Mucosa of descending colon (tissue), 3 donors: Measurements from ENCODE around the gene TADA3. TPM values are rescaled to one million over a fixed set of nuclear protein-coding genes. Genes with fewer than 3 reads are reported as not detected.

ENCODE experiments used
- ATAC-seq: fragments of 200-7000 bp; cut with Tn5 transposase; one replicate; pipeline ENCODE4 v1.9.1; 2020; ENCODE audit warnings: mild to moderate bottlenecking, moderate library complexity
- DNase-seq, 3 donors: peaks; one replicate each; pipeline ENCODE4 v3.0.0-alpha.2; 2020
- H3K36me3 ChIP-seq: fragments of 200-600 bp; one replicate; pipeline ENCODE4 v1.8.0; 2021; ENCODE audit warnings: low read depth, mild to moderate bottlenecking
- H3K4me1 ChIP-seq: fragments of 200-600 bp; one replicate; pipeline ENCODE4 v1.8.0; 2021; ENCODE audit warnings: low read depth, mild to moderate bottlenecking
- H3K4me3 ChIP-seq: fragments of 200-600 bp; one replicate; pipeline ENCODE4 v1.8.0; 2021; ENCODE audit warnings: mild to moderate bottlenecking
- H3K9me3 ChIP-seq: fragments of 200-600 bp; one replicate; pipeline ENCODE4 v1.8.0; 2021; ENCODE audit warnings: mild to moderate bottlenecking
- CTCF ChIP-seq: fragments of 200-600 bp; IDR thresholded peaks from one replicate; pipeline ENCODE4 v1.8.0; 2022; ENCODE audit warnings: antibody characterized with exemption, mild to moderate bottlenecking
- intact Hi-C, 2 donors: fragments of 100-400 bp; cut with DNase I in 1 of 2; cut with micrococcal nuclease in 1 of 2; formaldehyde crosslinking; loops; one replicate each; pipeline versions ENCODE4 v1.11.0 to v1.11.1; 2022; cut with DNase I, micrococcal nuclease
- total RNA-seq, 3 donors: library from RNA; stranded (reverse); fragmentation: NEBNext Ultra II Directional in 2 of 3; extraction: Animal tissue kit (Norgen Biotek cat#: 25700) in 2 of 3; gene quantifications; one replicate each; pipeline versions ENCODE4 v1.2.1 to v1.2.4, GENCODE V29; 2021 to 2023
- donor health status: DM: no; HTN: no; CAD: no; lungs with moderate emphysema.
- donor health status: DM: no; HTN: no; CAD: no.
- donor health status: DM: no; HTN: yes; CAD: no.

Gene TADA3
- total RNA-seq, 3 donors from 2014 or later: 63.0 to 66.1 (median 63.2) TPM

DNA sequence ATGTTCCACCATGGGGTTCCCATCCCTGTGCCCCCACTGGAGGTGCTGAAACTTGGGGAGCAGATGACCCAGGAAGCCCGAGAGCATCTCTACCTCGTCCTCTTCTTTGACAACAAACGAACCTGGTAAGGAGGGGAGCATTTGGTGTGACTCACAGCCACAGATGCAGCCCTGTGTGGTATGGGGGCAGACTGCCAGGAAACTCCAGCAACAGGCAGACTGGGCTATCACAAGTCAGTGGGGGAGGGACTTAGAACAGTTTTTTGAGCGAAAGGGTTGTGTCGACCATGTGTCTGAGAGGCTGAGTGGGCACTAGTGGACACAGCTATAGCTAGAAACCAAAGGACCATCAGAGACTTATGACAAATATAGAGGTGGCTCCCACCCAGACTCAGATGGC, 45.9 kb downstream of the TADA3 start:
- intact Hi-C loops: no loop called here
- Histone ChIP-seq H3K4me1 (peaks cover 15% of the 10 kb centered on the region), H3K9me3 (no peaks in the 10 kb centered on the region), H3K4me3 (no peak overlapping the region), H3K36me3 (peaks cover 33% of the 10 kb centered on the region)
- no peak for ATAC-seq
- TF ChIP-seq CTCF: no peak
- no peak for DNase-seq

DNA sequence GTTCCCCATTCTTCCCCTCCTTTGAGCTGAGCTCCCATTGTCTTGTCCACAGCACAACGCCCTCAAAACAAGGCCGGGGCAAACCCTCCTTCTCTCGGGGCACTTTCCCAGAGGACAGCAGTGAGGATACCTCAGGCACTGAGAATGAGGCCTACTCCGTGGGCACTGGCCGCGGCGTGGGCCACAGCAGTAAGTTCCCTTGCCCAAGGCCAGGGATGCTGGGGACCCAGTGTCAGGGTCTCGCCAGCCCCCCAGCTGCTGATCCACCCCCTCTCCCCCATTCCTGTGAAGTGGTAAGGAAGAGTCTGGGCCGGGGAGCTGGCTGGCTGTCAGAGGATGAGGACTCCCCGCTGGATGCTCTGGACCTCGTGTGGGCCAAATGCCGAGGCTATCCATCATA, 46.8 kb downstream of the TADA3 start:
- ATAC-seq: no peak
- H3K9me3 ChIP-seq: no peaks in the 10 kb centered on the region
- intact Hi-C loops: no loop called here
- H3K4me3 ChIP-seq: no peak overlapping the region
- H3K36me3 ChIP-seq: peaks cover 35% of the 10 kb centered on the region
- no peak for TF ChIP-seq CTCF
- no peak for DNase-seq
- H3K4me1 ChIP-seq: peaks cover 7% of the 10 kb centered on the region

GRCh38 chr3:9744162-9744561, 48.1 kb downstream of the TADA3 start:
- no peak for TF ChIP-seq CTCF
- DNase-seq (no peak), ATAC-seq (no peak)
- Histone ChIP-seq H3K9me3 (no peaks in the 10 kb centered on the region), H3K4me1 (peaks cover 4% of the 10 kb centered on the region), H3K36me3 (peaks cover 44% of the 10 kb centered on the region), H3K4me3 (no peak overlapping the region)
- intact Hi-C loops: no loop called here

DNA sequence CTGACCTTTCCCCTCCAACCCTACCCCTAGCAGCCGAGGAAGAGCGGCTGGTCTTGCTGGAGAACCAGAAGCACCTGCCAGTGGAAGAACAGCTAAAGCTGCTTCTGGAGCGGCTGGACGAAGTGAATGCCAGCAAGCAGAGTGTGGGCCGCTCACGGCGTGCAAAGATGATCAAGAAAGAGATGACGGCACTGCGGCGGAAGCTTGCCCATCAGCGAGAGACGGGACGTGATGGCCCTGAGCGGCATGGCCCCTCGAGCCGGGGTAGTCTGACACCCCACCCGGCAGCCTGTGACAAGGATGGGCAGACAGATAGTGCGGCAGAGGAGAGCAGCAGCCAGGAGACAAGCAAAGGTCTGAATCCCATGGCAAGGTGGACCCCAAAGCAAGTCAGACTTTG, 48.7 kb downstream of the TADA3 start:
- peaks cover 49% of the 10 kb centered on the region for H3K36me3 ChIP-seq
- no peaks in the 10 kb centered on the region for H3K4me1 ChIP-seq
- no peak for TF ChIP-seq CTCF
- intact Hi-C loops: no loop called here
- DNase-seq: no peak
- no peak overlapping the region for H3K4me3 ChIP-seq
- H3K9me3 ChIP-seq: no peaks in the 10 kb centered on the region
- ATAC-seq: no peak

DNA sequence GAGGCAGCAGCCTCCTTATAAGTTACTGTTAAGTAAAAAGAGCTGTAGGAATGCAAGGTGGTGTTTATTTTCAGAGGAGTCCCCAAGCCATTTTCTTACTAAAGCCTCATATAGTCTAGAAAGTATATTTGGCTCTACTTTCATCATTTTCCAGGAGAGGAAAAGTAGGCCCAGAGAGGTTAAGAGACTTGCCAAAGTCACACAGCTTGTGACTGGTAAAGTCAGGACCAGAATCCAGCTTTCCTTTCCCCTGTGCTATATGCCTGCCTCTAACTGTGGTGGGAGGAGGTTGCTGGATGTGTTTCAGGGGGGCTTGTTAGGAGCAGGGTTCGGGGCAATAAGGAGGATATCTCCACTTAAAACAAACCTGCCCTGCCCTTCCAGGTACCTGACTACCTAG, 49.7 kb downstream of the TADA3 start:
- no peaks in the 10 kb centered on the region for H3K9me3 ChIP-seq
- no peaks in the 10 kb centered on the region for H3K4me1 ChIP-seq
- TF ChIP-seq CTCF: no peak
- ATAC-seq: no peak
- DNase-seq: no peak
- intact Hi-C loops: no loop called here
- H3K4me3 ChIP-seq: no peak overlapping the region
- H3K36me3 ChIP-seq: peaks cover 49% of the 10 kb centered on the region

DNA sequence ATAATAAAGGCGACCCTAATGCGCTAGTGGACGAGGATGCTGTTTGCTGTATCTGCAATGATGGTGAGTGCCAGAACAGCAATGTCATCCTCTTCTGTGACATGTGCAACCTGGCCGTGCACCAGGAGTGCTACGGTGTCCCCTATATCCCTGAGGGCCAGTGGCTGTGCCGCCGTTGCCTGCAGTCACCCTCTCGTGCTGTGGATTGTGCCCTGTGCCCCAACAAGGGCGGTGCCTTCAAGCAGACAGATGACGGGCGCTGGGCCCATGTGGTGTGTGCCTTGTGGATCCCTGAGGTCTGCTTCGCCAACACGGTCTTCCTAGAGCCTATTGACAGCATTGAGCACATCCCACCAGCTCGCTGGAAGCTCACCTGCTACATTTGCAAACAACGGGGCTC, 53.1 kb downstream of the TADA3 start:
- Histone ChIP-seq H3K9me3 (no peaks in the 10 kb centered on the region), H3K4me1 (no peaks in the 10 kb centered on the region), H3K36me3 (peaks cover 41% of the 10 kb centered on the region), H3K4me3 (no peak overlapping the region)
- DNase-seq: no peak
- intact Hi-C loops: no loop called here
- no peak for ATAC-seq
- no peak for TF ChIP-seq CTCF
